Osteoblast (primary cell): ENCODE measurements around the gene NRSN2. TPM values are rescaled to one million over a fixed set of nuclear protein-coding genes. Genes with fewer than 3 reads are reported as not detected.

Source experiments
- DNase-seq: peaks from one replicate; pipeline ENCODE4 v3.0.0; 2011; ENCODE audit warnings: low spot score, mixed read lengths; ENCODE audit not compliant: insufficient read length; ENCODE audit errors: missing footprints
- H2AFZ ChIP-seq: 2 replicates; pipeline ENCODE4 v1.6.0; 2011; ENCODE audit warnings: mild to moderate bottlenecking, low read length
- H3K27ac ChIP-seq: 2 replicates; pipeline ENCODE4 v1.5.1; 2011; ENCODE audit warnings: mild to moderate bottlenecking, low read depth, low read length, moderate library complexity
- H3K27me3 ChIP-seq: 2 replicates; pipeline ENCODE4 v1.6.0; 2012; ENCODE audit warnings: mild to moderate bottlenecking, control low read depth, inconsistent platforms, low read length, moderate library complexity; ENCODE audit not compliant: insufficient read depth
- H3K36me3 ChIP-seq: 2 replicates; pipeline ENCODE4 v1.5.1; 2011; ENCODE audit warnings: mild to moderate bottlenecking, low read length, control low read depth, moderate library complexity; ENCODE audit not compliant: insufficient read depth
- H3K4me1 ChIP-seq: 2 replicates; pipeline ENCODE4 v1.5.1; 2011; ENCODE audit warnings: mild to moderate bottlenecking, low read length, control low read depth, moderate library complexity; ENCODE audit not compliant: insufficient read depth
- H3K4me2 ChIP-seq: 2 replicates; pipeline ENCODE4 v1.6.0; 2011; ENCODE audit warnings: mild to moderate bottlenecking, low read length; ENCODE audit not compliant: insufficient read depth
- H3K4me3 ChIP-seq: fragments of 200-600 bp; sonication (generic); 3 replicates; pipeline ENCODE4 v1.5.1; 2012; ENCODE audit warnings: mild to moderate bottlenecking, low read length, inconsistent platforms; ENCODE audit not compliant: insufficient read depth
- H3K79me2 ChIP-seq: 2 replicates; pipeline ENCODE4 v1.6.0; 2012; ENCODE audit warnings: mild to moderate bottlenecking, low read length, control low read depth, inconsistent platforms; ENCODE audit not compliant: insufficient read depth
- H3K9me3 ChIP-seq: 2 replicates; pipeline ENCODE4 v1.5.1; 2011; ENCODE audit warnings: low read depth, low read length, control low read depth
- H4K20me1 ChIP-seq: 2 replicates; pipeline ENCODE4 v1.6.0; 2012; ENCODE audit warnings: mild to moderate bottlenecking, low read length, control low read depth; ENCODE audit not compliant: insufficient read depth
- CTCF ChIP-seq: IDR thresholded peaks from 2 replicates; pipeline ENCODE4 v1.5.1; 2011; ENCODE audit warnings: mild to moderate bottlenecking, low read depth, low read length, moderate library complexity; ENCODE audit errors: extremely low read depth
- total RNA-seq: library from RNA; depleted of rRNA; stranded (reverse); fragments of >200 nt; gene quantifications from 2 replicates; pipeline ENCODE4 v1.2.3, GENCODE V29; 2012

Gene NRSN2
- total RNA-seq, 1 donor: 49.6 TPM

- no peak for TF ChIP-seq CTCF
- H3K36me3 ChIP-seq: peaks cover 12% of the 10 kb centered on the region
Measured at GRCh38 chr20:396252-396618, 49.3 kb downstream of the NRSN2 start.

GRCh38 chr20:396619-397431 is 49.9 kb downstream of the NRSN2 start:
- no peak for TF ChIP-seq CTCF
- no peak overlapping the region for H2AFZ ChIP-seq
- no peaks in the 10 kb centered on the region for H3K9me3 ChIP-seq
- no peak overlapping the region for H3K4me3 ChIP-seq
- H4K20me1 ChIP-seq: no peaks in the 10 kb centered on the region
- H3K36me3 ChIP-seq: peaks cover 10% of the 10 kb centered on the region
- no peak overlapping the region for H3K4me2 ChIP-seq
- DNase-seq: peak; percentile 71
- no peaks in the 10 kb centered on the region for H3K4me1 ChIP-seq
- no peaks in the 10 kb centered on the region for H3K79me2 ChIP-seq
- no peaks in the 10 kb centered on the region for H3K27me3 ChIP-seq
- H3K27ac ChIP-seq: no peak overlapping the region

More at GRCh38 chr20:396252-396618, 49.3 kb downstream of the NRSN2 start:
- Histone ChIP-seq H2AFZ (no peak overlapping the region), H3K79me2 (no peaks in the 10 kb centered on the region), H4K20me1 (no peaks in the 10 kb centered on the region), H3K27me3 (no peaks in the 10 kb centered on the region), H3K27ac (no peak overlapping the region), H3K4me2 (no peak overlapping the region), H3K9me3 (no peaks in the 10 kb centered on the region), H3K4me3 (no peak overlapping the region), H3K4me1 (no peaks in the 10 kb centered on the region)
- no peak for DNase-seq

- TF ChIP-seq CTCF: no peak
- Histone ChIP-seq H3K4me2 (no peak overlapping the region), H3K27ac (no peak overlapping the region), H3K27me3 (no peaks in the 10 kb centered on the region), H3K4me3 (no peak overlapping the region), H3K4me1 (no peaks in the 10 kb centered on the region), H2AFZ (no peak overlapping the region), H4K20me1 (no peaks in the 10 kb centered on the region), H3K79me2 (no peaks in the 10 kb centered on the region), H3K36me3 (peaks cover 5% of the 10 kb centered on the region), H3K9me3 (no peaks in the 10 kb centered on the region)
- DNase-seq: peak; percentile 10
Measured at GRCh38 chr20:397432-398237, 50.7 kb downstream of the NRSN2 start.

- no peak for TF ChIP-seq CTCF
- Histone ChIP-seq H3K4me1 (no peaks in the 10 kb centered on the region), H2AFZ (no peak overlapping the region), H3K4me2 (no peak overlapping the region), H3K4me3 (no peak overlapping the region), H3K27ac (no peak overlapping the region), H3K9me3 (no peaks in the 10 kb centered on the region), H4K20me1 (no peaks in the 10 kb centered on the region), H3K27me3 (no peaks in the 10 kb centered on the region), H3K79me2 (no peaks in the 10 kb centered on the region), H3K36me3 (peaks cover 4% of the 10 kb centered on the region)
- DNase-seq: no peak
Measured at GRCh38 chr20:399182-399707, 52.3 kb downstream of the NRSN2 start.
